Measurements from ENCODE around the gene TMPRSS4. TPM values are rescaled to one million over a fixed set of nuclear protein-coding genes. Genes with fewer than 3 reads are reported as not detected.
A peak's percentile ranks its signal among the peaks of the same experiment; 100 is the strongest.

Gene TMPRSS4
- total and polyA plus RNA-seq, 9 of the 15 experiments (the other 6 are each of a cell fraction or from before 2014, with no cell fraction given): 4.0 to 10.0 (median 5.6) TPM

- TF ChIP-seq GTF2B (IDR thresholded peaks at IDR 0.05; ENCODE audit: extremely low read depth, insufficient read length): peak; percentile 85
- TF ChIP-seq ZBTB8A (IDR thresholded peaks at IDR 0.05; ENCODE audit: partially characterized antibody): no peak
- TF ChIP-seq ILF3 (IDR thresholded peaks at IDR 0.05; ENCODE audit: borderline replicate concordance): peak; percentile 77
- TF ChIP-seq ASH1L (IDR thresholded peaks at IDR 0.05; ENCODE audit: borderline replicate concordance, low read depth, partially characterized antibody): no peak
- no peak for TF ChIP-seq E2F4 (CRISPR knock-in tag; IDR thresholded peaks at IDR 0.05; ENCODE audit: low read depth)
- TF ChIP-seq OTX1 (CRISPR knock-in tag; IDR thresholded peaks at IDR 0.05): peak; percentile 65
- no peak for TF ChIP-seq HDAC6 (IDR thresholded peaks at IDR 0.05; ENCODE audit: low read depth, low read length)
- peak; percentile 94; the same call in 1 of the 2 replicates for TF ChIP-seq ZBED1 (IDR thresholded peaks at IDR 0.05)
- no peak for TF ChIP-seq U2AF1 (optimal IDR thresholded peaks at IDR 0.05; ENCODE audit: low read depth, low read length)
- TF ChIP-seq ZNF239 (CRISPR knock-in tag; IDR thresholded peaks at IDR 0.05): no peak
- no peak for TF ChIP-seq ZHX1 (conservative IDR thresholded peaks at IDR 0.05; ENCODE audit: low read length)
- no peak for TF ChIP-seq NFXL1 (CRISPR knock-in tag; IDR thresholded peaks at IDR 0.05)
- TF ChIP-seq CC2D1A (IDR thresholded peaks at IDR 0.05): no peak
- TF ChIP-seq ZNF766 (CRISPR knock-in tag; conservative IDR thresholded peaks at IDR 0.05): no peak
- no peak for TF ChIP-seq RBM15 (IDR thresholded peaks at IDR 0.05; ENCODE audit: insufficient read depth, low read length)
- no peak for TF ChIP-seq HINFP (tag; conservative IDR thresholded peaks at IDR 0.05; ENCODE audit: low read depth)
- TF ChIP-seq FOXJ3 (CRISPR knock-in tag; IDR thresholded peaks at IDR 0.05): no peak
- no peak for TF ChIP-seq CREB3L1 (IDR thresholded peaks at IDR 0.05; ENCODE audit: borderline replicate concordance, low read depth)
- no peak for TF ChIP-seq MTF1 (CRISPR knock-in tag; IDR thresholded peaks at IDR 0.05; ENCODE audit: borderline replicate concordance)
- peak in 1 of 2 experiments; percentile 18; a peak in 1 of 4 replicates for TF ChIP-seq SIN3A (IDR thresholded peaks at IDR 0.05; ENCODE audit: borderline replicate concordance in 2 of 2, control insufficient read depth in 1 of 2, low read depth in 2 of 2, low read length in 2 of 2)
Observed at GRCh38 chr11:118126082-118126838, 49.4 kb downstream of the TMPRSS4 start (continued).
